T-helper 1 cell (primary cell): Measurements from ENCODE around the gene GTF2IRD1.
"Not testable (repeated sequence)": the region's sequence is repeated elsewhere in the genome, so short reads cannot be mapped to it uniquely, and the experiment has no call there.

Source experiments
- DNase-seq, 5 donors: peaks; one replicate each; pipeline ENCODE4 v3.0.0-alpha.2; 2012 to 2020

GTF2IRD1 gene

DNA sequence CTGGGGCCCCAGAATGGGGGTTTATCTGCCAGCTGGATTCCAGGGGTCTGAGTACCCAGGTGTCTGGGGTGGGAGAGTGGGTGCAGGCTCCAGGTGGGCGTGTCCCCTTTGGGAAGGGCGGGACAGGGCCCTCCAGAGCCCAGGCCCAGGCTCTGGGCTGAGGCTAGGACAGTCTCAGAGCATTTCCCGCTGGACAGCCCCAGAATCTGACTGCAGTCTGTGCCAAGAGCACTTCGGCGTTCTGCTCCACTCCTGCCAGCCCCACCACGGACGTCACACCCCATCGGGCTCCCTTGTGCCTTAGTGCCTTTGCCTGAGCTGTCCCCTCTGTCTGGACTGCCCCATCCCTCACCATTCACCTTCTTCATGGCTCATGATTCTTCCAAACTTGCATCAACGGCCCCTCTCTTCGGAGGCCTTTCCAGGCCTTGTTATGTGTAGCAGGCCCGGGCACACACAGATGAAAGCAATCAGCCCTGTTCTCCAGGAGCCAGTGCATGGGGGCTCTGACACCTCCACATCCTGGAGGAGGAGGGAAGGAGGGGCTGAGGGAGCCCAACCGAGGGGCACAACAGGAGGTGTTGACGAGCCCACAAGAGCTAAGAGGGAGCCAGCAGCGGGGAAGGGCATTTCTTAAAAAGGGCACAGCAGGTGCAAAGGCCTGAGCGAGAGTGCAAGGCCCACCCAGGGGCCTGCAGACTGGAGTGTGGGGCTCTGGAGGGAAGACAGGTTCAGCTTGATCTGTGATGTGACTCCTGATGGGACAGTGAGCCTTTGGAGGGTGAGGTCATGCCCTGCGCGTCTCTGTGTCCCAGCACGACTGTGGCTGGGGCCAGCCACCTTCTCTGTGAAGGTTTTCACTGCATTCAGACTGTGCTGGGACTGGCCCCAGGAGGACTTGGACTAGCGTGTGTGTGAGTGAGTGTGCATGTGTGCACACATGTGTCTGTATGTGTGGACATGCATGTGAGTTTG is 41.7 kb downstream of the GTF2IRD1 start:
- no peak for DNase-seq

DNA sequence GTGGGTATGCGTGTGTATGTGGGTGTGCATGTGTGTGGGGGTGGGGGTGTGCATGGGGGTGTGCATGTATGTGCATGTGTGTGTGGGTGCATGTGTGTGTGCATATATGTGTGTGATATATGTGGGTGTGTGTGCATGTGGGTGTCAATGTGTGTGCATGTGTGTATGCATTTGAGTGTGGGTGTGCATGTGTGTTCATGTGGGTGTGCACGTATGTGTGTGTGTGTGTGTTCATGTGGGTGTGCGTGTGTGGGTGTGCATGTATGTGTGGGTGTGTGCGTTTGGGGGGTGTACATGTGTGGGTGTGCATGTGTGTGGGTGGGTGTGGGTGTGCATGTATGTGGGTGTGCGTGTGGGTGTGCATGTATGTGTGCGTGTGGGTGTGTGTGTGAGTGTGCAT is 42.6 kb downstream of the GTF2IRD1 start:
- DNase-seq, result no peak

DNA sequence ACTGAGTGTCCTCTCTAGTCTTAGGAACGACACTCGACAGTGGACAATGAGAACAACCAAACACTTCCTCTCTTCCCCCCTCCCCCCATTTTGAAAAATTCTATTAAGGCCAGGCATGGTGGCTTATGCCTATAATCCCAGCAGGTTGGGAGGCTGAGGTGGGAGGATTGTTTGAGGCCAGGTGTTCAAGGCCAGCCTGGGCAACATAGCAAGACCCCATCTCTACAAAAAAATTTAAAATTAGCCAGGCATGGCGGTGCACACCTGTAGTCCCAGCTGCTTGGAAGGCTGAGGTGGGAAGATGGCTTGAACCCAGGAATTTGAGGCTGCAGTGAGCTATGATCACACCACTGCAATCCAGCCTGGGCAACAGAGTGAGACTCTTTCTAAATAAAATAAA is 43.1 kb downstream of the GTF2IRD1 start:
- DNase-seq, result not testable (repeated sequence)

DNA sequence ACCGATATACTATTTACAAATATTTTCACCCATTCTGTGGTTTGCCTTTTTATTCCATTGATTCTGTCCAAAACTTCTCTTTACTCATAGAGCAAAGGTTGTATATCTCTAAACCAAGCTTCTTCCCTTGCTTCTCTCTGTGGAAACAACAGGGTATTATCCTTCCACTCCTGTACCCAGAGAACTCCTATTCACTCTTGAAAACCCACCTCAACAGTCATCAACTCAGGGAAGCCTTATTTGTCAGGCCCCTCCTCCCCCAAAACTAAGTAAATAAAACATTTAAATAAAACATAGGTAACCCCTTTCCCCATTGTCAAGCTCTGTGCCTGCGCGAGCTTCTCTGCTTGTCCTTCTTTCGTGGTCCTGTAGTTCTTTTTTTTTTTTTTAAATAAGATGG is 44.6 kb downstream of the GTF2IRD1 start:
- no peak for DNase-seq

DNA sequence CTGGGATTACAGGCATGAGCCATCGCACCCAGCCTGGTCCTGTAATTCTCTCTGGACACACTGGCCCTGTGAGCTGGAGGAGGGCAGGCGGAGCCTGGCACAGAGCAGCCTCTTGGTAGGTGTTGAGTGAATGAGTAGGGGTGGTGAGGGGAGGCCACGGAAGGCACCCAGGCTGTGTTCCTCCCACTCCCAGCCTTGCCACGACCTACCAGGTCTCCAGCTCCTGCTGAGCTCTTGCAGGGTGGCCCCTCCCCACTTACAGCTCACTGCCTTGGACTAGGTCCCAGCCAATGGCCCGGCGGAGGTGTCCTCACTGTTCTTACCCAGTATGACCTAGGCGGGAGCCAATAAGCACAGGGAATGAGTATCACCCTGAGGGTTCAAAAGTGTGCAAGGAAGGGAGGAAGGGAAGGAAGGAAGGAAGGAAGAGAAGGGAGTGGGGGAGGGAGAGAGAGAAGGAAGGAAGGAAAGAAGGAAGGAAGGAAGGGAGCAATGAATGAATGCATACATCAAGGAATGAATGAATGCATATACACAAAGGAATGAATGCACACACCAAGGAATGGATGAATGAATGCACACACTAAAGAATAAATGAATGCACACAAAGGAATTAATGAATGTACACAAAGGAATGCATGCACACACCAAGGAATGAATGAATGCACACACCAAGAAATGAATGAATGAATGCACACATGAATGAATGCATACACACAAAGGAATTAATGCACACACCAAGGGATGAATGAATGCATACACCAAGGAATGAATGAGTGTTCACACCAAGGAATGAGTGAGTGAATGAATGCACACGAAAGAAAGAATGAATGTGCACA is 45.5 kb downstream of the GTF2IRD1 start:
- no peak for DNase-seq

DNA sequence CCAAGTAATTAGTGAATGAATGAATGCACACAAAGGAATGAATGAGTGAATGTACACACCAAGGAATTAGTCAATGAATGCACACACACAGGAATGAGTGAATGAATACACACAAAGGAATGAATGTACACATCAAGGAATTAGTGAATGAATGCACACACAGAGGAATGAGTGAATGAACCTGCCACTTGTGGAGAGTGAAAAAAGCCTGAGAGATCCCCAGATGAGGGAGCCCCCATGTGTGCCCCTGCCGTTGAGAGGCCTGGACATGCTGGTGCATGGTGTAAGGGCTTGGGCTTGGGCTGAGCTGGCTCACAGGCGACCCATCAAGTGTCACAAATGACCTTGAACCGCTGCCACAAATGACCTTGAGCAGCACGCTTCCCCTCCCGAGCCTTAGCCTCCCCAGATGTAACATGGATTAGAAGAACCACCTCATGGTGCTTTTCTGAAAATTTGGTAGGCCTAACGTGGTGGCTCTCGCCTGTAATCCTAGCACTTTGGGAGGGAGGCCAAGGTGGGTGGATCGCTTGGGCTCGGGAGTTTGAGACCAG is 46.2 kb downstream of the GTF2IRD1 start:
- DNase-seq, result no peak

DNA sequence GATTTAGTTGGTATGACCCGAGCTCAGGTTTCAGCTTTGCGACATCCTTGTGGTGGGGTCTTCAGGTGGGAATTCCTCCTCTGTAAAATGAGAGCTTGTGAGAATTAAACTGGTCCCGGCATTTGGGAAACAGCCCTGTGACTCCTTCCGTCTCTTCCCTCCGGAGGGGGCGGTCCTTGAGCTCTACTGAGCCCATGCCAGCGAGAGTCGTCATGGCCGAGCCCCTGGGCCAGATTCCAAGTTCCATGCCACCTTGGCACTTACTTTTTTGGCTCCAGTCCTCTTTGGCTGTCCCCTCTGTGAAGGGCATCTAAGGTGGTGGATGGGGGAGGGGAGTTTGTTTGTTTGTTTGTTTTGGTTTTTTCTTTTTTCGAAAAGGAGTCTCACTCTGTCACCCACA is 47.6 kb downstream of the GTF2IRD1 start:
- no peak for DNase-seq

DNA sequence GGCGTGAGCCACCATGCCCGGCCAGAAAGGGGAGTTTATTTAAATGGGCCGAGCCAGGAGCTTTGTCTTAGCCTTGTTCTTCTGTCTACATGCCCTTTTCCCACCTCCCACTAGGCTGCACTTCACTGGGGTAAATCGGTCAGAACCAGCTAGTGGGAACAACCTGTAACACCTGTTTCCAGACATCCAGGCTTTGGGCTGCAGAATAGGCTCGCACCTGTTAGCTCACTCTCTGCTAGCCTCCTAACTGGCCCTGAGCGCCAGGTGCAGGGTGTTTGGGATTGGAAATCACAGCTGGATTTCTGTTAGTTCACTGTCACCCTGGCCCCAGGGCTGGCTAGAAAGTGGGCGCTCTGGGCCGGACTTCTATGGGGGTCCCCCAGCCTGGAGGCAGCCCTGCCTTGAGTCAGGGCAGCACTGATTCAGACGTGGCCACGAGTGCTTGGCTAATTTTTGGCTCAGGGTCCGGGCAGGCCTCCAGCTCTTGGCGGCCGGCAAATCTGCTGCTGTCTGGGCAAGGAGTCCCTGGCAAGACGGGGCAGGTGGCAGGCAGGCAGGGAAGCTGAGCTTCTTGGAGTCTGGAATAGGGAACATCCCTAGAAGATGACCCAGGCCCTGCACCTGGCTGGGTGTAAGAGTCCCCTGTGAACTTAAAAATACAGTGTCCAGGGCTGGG is 48.6 kb downstream of the GTF2IRD1 start:
- DNase-seq, result no peak

DNA sequence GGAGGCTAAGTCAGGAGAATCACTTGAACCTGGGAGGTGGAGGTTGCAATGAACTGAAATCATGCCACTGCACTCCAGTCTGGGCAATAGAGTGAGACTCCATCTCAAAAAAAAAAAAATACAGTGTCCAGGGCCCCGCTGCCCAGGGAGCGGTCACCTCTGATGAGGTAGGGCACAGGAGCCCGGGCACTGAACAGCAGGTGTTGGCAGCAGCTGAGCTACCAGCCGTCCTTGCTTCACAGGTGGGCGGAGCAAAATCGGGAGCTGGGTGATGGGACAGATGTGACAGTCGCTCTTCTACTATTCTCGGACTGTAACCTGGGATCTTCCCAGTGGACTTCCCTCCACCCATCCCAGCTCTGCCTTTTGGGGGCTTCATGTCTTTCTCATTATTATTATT is 49.4 kb downstream of the GTF2IRD1 start:
- no peak for DNase-seq

DNA sequence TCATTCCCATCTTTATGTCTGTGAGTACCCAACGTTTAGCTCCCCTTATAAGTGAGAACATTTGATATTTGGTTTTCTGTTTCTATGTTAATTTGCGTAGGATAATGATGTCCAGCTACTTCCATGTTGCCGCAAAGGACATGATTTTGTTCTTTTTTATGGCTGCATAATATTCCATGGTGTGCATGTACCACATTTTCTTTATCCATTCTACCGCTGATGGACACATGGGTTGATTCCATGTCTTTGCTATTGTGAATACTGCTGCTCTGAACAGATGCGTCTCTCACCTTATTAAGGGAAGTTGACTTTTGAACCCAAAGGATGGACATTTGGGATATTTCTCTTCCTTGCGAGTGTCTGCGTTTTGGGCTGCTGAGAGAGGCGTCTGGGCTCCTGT is 50.2 kb downstream of the GTF2IRD1 start:
- DNase-seq, result no peak

DNA sequence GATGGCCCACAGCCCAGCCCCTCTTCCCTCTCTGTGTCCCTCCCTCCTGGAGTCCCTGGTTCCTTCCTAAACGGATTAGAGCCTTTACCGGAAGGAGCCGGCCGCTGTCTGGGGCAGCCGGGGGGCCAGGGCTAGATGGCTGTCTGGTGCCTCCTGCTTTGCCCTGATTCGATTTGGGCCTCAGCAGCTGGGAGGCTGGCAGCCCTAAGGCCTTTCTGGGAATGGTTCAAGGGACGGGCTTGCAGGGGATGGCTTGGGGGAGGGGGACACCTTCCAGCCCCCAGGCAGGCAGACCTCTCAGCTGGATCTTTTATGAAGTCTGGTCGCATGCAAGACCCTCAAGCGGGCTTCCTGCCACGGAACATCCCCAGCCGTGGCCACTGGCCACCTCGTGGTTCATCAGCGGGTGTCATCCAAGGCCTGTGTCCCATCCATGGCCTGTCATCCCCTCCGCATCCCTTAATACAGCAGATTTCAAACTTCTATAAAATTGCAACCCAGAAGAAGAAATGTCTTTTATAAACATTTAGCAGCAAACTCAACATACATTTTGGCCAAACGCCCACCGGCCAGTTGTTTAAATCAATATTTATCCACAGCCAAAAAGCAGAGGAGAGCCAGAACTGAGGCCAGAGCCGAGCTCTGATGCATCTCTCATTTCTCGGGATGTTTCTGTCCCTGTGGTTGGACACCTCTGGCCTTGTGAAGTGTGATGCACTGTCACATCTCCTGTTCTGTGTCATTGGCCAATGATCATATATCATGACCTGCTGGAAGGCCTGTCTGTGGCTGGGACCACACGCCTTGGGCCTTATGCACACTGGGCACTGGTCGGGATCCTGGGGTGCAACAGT is 52.0 kb downstream of the GTF2IRD1 start:
- DNase-seq, result no peak

DNA sequence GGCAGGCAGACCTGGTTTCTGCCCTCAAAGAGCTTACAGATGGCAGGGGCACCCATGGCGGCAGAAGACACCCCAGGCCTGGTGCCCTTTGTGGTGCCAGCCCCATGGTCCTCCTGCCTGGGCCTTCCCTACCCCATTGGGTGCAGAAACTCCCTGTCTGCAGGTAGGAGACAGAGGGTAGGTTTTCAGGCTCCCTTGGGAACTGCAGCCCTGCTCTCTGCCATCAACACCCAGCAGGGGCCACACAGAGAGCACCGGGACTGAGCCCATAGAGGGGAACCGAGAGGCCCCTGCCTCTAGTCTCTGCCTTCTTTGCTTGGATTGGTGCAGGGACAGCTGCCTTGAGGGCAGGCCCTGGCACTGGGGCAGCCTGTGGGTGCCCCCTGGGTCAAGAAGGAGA is 52.6 kb downstream of the GTF2IRD1 start:
- DNase-seq, result no peak

DNA sequence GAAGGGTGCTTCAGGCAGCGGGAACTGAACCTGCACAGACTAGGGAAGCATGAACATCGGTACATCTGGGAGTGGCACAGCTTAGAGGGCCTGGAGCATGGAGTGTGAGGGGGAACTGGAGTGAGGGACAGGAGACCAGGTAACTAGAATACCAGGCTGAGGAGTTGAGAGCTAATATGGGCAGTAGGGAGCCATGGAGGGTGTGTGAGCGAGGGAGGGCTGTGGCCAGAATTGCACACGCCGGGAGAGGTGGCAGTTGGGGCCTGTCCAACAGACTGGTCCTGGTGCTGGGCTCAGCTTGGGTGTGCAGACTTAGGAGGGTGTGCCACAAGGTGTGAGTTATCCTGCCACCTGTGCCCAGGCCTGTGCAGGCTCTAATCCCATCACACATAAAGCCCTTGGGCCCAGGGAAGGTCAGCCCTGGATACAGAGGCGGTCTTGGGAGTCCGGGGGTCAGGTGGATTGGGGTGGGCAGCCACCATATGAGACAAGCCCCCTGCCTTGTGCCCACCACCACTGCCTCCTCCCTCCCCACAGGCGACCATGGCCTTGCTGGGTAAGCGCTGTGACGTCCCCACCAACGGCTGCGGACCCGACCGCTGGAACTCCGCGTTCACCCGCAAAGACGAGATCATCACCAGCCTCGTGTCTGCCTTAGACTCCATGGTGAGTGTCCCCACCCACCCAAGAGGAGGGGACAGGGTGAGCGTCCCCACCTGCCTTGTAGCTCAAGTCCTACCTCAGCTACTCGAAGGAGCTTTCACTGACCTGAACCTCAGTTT is 54.0 kb downstream of the GTF2IRD1 start:
- DNase-seq, result no peak

DNA sequence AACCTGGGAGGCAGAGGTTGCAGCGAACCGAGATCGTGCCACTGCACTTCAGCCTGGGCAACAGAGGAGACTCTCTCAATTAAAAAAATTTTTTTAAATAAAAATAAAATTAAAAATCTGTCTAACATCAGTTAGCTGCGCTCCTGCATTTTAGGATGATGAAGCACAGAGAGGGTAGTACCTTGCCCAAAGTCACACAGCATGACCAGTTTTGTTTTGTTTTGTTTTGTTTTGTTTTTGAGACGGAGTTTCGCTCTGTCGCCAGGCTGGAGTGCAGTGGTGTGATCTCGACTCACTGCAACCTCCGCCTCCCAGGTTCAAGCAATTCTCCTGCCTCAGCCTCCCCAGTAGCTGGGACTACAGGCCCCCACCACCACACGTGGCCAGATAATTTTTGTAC is 55.7 kb downstream of the GTF2IRD1 start:
- not testable (repeated sequence) for DNase-seq

DNA sequence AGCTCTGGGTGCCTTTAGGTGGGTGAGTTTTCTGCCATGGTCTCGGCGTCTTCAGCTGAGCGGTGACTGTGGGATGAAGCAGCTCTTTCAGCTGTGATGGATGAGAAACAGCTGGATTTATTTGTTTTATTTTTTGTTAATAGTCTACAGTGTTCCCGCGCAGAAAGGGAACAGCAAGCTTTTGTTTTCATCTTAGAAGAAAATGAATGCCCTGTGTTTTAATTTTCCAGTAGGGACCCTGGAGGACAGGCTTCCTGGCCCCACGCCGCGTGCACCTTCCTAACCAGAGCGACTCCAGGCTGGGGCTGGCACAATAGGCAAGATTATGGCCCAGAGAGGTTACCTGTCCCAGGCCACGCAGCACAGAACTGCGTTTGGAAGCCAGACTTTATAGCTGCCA is 57.6 kb downstream of the GTF2IRD1 start:
- no peak for DNase-seq

DNA sequence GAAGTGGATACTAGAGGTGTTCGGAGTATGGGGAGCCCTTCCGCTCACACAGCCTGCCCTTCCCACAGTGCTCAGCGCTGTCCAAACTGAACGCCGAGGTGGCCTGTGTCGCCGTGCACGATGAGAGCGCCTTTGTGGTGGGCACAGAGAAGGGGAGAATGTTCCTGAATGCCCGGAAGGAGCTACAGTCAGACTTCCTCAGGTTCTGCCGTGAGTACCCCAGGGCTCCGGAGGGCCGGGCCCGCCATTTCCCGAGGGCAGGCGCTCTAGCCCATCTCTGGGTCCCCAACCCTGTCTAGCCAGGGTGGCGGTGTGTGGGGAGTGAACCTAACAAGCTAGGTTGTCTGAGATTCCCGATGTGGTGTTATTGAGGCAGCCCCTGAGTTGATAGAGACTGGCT is 59.1 kb downstream of the GTF2IRD1 start:
- no peak for DNase-seq

DNA sequence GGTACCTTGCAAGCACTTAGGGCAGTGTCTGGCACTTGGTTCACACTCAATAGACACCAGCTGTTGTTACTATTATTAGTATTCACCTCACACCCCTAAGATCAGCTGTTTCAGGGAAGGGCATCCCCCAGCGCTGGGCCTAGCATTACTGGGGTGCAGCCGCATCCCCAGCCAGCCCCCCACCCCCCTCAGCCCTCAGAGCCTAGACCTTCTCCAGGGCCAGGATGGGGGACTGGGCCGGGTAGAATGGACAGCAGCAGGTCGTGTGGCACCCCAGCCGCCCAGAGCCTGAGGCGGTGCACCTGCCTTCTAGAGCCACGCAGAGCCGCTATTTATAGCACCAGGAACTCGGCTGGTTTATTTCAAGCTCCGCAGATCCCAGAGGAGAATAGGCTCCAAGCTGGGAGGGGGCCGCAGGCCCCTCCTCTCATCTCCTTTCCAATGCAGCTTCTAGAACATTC is 60.5 kb downstream of the GTF2IRD1 start:
- no peak for DNase-seq

DNA sequence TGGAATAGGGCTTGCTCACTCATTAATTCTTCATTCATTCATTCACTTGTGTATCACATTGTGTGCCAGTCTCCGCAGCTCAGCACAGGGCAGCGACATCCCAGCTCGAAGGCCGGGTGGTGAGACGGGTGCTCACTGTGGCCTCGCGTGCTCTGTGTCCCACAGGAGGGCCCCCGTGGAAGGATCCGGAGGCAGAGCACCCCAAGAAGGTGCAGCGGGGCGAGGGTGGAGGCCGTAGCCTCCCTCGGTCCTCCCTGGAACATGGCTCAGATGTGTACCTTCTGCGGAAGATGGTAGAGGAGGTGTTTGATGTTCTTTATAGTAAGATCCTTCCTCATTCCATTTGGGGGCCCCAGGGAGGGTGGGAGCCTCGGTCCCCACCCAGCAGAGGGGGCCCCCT is 61.6 kb downstream of the GTF2IRD1 start:
- no peak for DNase-seq

DNA sequence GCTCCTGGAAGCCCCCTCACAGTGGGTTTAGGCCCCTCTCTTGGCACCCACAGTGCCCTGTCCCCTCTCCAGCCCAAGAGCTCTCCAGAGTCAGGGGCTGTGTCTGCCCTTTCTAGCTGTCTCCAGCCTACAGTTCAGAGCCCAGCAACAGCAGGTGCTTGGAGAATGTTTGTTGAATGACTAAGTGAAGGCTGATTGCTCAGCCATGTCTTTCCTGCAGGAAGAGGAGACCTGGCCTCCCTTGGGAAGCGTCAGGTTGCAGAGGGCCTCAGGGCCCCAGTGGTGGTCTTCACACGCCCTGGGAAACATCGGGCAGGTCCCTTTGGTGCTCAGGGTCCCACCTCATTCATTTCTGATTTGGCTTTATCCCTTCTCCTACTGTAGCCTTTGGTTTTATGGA is 62.5 kb downstream of the GTF2IRD1 start:
- no peak for DNase-seq

DNA sequence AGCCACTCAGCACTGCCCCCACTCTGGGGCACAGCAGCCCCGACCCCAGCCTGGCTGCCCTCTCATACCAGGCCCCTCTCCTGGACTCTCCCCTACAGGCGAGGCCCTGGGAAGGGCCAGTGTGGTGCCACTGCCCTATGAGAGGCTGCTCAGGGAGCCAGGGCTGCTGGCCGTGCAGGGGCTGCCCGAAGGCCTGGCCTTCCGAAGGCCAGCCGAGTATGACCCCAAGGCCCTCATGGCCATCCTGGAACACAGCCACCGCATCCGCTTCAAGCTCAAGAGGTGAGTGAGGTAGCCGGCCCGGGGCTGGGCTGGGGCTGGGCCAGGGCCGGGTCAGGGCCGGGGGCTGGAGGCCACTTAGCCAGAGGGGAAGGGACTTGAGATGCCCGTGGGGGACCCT is 64.3 kb downstream of the GTF2IRD1 start:
- no peak for DNase-seq

DNA sequence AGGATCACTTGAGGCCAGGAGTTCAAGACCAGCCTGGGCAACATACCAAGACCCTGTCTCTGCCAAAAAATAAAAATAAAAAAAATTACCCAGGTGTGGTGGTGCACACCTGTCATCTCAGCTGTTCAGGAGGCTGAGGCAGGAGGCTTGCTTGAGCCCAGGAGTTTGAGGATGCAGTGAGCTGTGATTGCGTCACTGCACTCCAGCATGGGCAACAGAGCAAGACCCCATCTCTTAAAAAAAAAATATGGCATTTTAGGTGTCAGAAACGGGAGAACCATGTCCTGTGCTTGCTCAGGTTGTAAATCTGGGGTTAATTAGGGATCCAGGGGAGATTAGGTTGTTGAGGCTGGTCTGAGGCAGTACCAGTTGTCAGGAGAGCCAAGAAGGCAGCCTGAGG is 64.9 kb downstream of the GTF2IRD1 start:
- DNase-seq, result no peak
